ENCODE results near the gene FAM83G.

GRCh38 chr17:18977021-18977420 lies 27.5 kb downstream of the FAM83G start:
- TF ChIP-seq POLR2AphosphoS5 (IDR thresholded peaks at IDR 0.05; ENCODE audit: low read depth, low read length) (no peak), TAF1 (IDR thresholded peaks at IDR 0.05; ENCODE audit: borderline replicate concordance, low read depth, low read length) (no peak), POLR2A (IDR thresholded peaks at IDR 0.05; ENCODE audit: low read depth, low read length) (no peak)

Data from GM12892 (cell line).